ENCODE measurements around the gene KRTAP4-6. TPM values are rescaled to one million over a fixed set of nuclear protein-coding genes. Genes with fewer than 3 reads are reported as not detected.

The KRTAP4-6 gene
- total and polyA plus RNA-seq, 2 of the 8 experiments (the other 6 are each of a cell fraction or from before 2014, with no cell fraction given) = not detected

DNA sequence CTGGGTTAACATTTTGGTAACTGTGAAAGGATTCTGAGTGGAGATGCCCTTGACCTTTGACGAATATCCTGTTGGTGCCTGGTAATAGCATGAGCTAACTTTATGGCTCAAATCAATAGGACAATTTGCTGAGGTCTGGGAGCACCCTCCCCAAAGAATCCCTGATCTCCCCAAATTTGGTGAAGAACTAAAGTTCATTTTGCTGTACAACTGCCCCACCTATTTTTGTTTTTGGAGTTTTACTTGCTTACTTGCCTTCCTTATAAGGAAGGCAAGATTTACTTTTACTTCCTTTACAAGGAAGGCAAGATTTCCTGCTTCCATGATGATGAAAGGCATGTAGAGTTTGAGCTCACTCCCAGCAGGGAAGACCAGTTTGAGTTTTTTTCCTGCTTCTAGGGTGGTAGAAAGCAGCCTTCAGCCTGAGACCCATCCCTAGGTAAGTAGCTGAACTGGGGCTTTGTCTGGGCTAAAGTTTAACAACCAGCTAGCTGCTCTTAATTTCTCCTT is 32.3 kb downstream of the KRTAP4-6 start:
- CTCF ChIA-PET (ENCODE audit: partially characterized antibody) = no interaction called here
- no peak for FAIRE-seq
- H2BK12ac ChIP-seq (ENCODE audit: low read depth, low read length) = no peak overlapping the region

More for the DNA sequence above, 32.3 kb downstream of the KRTAP4-6 start:
- Histone ChIP-seq H3K9me3 (ENCODE audit: insufficient read depth in 2 of 2, low read depth in 1 of 2, low read length in 1 of 2) (peaks cover 7 to 23% of the 10 kb centered on the region in 2 experiments), H3K4ac (replicated peaks; ENCODE audit: insufficient read length, low read depth, low read length) (no peak overlapping the region), H3K9ac (replicated peaks in 1 of 4; ENCODE audit: extremely low read depth in 1 of 4, low read depth in 3 of 4, low read length in 3 of 4) (no peak overlapping the region), H3K23me2 (ENCODE audit: low read depth, low read length) (no peaks in the 10 kb centered on the region), H4K20me1 (replicated peaks in 1 of 2; ENCODE audit: control insufficient read depth in 1 of 2, insufficient read depth in 2 of 2, low read length in 2 of 2) (no peaks in the 10 kb centered on the region), H3K56ac (replicated peaks; ENCODE audit: insufficient read length, low read depth, low read length) (no peak overlapping the region), H3K36me3 (ENCODE audit: control insufficient read depth in 2 of 4, insufficient read depth in 4 of 4, low read length in 3 of 4) (no peaks in the 10 kb centered on the region; a peak in 2 of 8 replicates), H2BK120ac (replicated peaks; ENCODE audit: low read depth, low read length) (peak overlapping the region; percentile 38), H3K4me2 (ENCODE audit: insufficient read depth in 1 of 2, low read depth in 2 of 2, low read length in 2 of 2) (no peak overlapping the region), H4K5ac (ENCODE audit: insufficient read length, low read depth, low read length) (no peak overlapping the region), H3K4me1 (replicated peaks in 1 of 4; ENCODE audit: control insufficient read depth in 3 of 4, insufficient read depth in 4 of 4, low read length in 3 of 4) (peaks cover 2 to 10% (median 4%) of the 10 kb centered on the region in 4 experiments; a peak in 5 of 7 replicates), H3K14ac (ENCODE audit: insufficient read length) (no peak overlapping the region), H2AK5ac (ENCODE audit: low read depth, low read length) (no peak overlapping the region), H3K27me3 (replicated peaks in 1 of 4; ENCODE audit: control insufficient read depth in 3 of 4, extremely low read depth in 1 of 4, insufficient read depth in 3 of 4, low read length in 3 of 4) (no peaks in the 10 kb centered on the region), H2AFZ (ENCODE audit: low read length) (no peak overlapping the region), H2BK15ac (ENCODE audit: low read length) (no peak overlapping the region), H2BK5ac (ENCODE audit: low read depth, low read length) (no peak overlapping the region), H3K4me3 (ENCODE audit: extremely low read depth in 1 of 4, insufficient read depth in 2 of 4, low read depth in 3 of 4, low read length in 4 of 4) (no peak overlapping the region), H3K79me1 (ENCODE audit: low read depth, low read length) (no peaks in the 10 kb centered on the region), H3K79me2 (ENCODE audit: control insufficient read depth in 1 of 2, insufficient read depth in 2 of 2, low read length in 2 of 2) (no peaks in the 10 kb centered on the region), H4K91ac (replicated peaks; ENCODE audit: insufficient read length, low read length) (no peak overlapping the region), H4K8ac (ENCODE audit: extremely low read depth, insufficient read depth, low read length) (no peak overlapping the region), H3K18ac (ENCODE audit: extremely low read depth, low read length) (peak overlapping the region; percentile 36), H2BK20ac (ENCODE audit: low read length) (0 out of 2 replicates have a peak overlapping the region, but pooled peaks have one; percentile 43), H3K27ac (ENCODE audit: low read depth, low read length) (no peak overlapping the region), H3K23ac (ENCODE audit: insufficient read length) (no peak overlapping the region)
- TF ChIP-seq, protein P1, sequence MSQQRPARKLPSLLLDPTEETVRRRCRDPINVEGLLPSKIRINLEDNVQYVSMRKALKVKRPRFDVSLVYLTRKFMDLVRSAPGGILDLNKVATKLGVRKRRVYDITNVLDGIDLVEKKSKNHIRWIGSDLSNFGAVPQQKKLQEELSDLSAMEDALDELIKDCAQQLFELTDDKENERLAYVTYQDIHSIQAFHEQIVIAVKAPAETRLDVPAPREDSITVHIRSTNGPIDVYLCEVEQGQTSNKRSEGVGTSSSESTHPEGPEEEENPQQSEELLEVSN (IDR thresholded peaks at IDR 0.05) = no peak
- TF ChIP-seq JUND (IDR thresholded peaks at IDR 0.05; ENCODE audit: low read length) = no peak
- no peak for TF ChIP-seq SUZ12 (IDR thresholded peaks at IDR 0.05; ENCODE audit: low read length)
- TF ChIP-seq RNF2 (IDR thresholded peaks at IDR 0.05; ENCODE audit: borderline replicate concordance, low read depth, low read length, missing control alignments, poor library complexity, severe bottlenecking) = no peak
- TF ChIP-seq TEAD4 (IDR thresholded peaks at IDR 0.05; ENCODE audit: low read depth, low read length) = no peak
- TF ChIP-seq KDM1A (IDR thresholded peaks at IDR 0.05; ENCODE audit: borderline replicate concordance, low read length) = no peak
- TF ChIP-seq CHD1 (IDR thresholded peaks at IDR 0.05; ENCODE audit: low read depth, low read length) = no peak
- TF ChIP-seq ATF3 (IDR thresholded peaks at IDR 0.05; ENCODE audit: insufficient read depth, low read depth, low read length) = no peak
- TF ChIP-seq, protein P2, sequence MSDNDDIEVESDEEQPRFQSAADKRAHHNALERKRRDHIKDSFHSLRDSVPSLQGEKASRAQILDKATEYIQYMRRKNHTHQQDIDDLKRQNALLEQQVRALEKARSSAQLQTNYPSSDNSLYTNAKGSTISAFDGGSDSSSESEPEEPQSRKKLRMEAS (IDR thresholded peaks at IDR 0.05) = no peak
- TF ChIP-seq ASH2L (IDR thresholded peaks at IDR 0.05; ENCODE audit: low read length) = no peak
- TF ChIP-seq CEBPB (IDR thresholded peaks at IDR 0.05; ENCODE audit: low read depth, low read length) = no peak
- TF ChIP-seq POLR2A (IDR thresholded peaks at IDR 0.05; ENCODE audit: control extremely low read depth in 1 of 2, low read depth in 2 of 2, low read length in 2 of 2) = no peak
- POLR2A ChIA-PET (ENCODE audit: partially characterized antibody) = no interaction called here
- WGBS, 2 experiments (ENCODE audit: extremely low coverage in 1 of 2, insufficient coverage in 1 of 2, insufficient read length in 1 of 2, insufficient replicate concordance in 2 of 2, low coverage in 1 of 2, low lambda C conversion rate in 2 of 2, missing lambda C conversion rate in 1 of 2) = 73% methylated on average over 1 of the region's 1 CpG; no CpG with 5 or more reads in 1 of the 2 experiments
- no peak for DNase-seq (ENCODE audit: low read depth in 1 of 2, low spot score in 2 of 2)

Measured in H1 (cell line).